Peyer's patch (tissue), 4 donors: ENCODE measurements around the gene PEDS1.

Experiments
- POLR2A ChIP-seq, 2 donors: fragments of 450-650 bp; IDR thresholded peaks; one replicate each; pipeline ENCODE4 v1.5.1; 2017; ENCODE audit warnings: antibody characterized with exemption in 2 of 2, mild to moderate bottlenecking in 2 of 2, moderate library complexity in 2 of 2
- TF ChIP-seq, protein P1 (sequence below), 6 experiments: fragments of 450-650 bp in 4 of 6; fragments of 200-600 bp in 2 of 6; sonication (generic) in 1 of 6; IDR thresholded peaks; one replicate each; pipeline ENCODE4 v1.5.1; 2017 to 2019; ENCODE audit warnings: antibody characterized with exemption in 6 of 6, mild to moderate bottlenecking in 3 of 6, moderate library complexity in 1 of 6

DNA sequence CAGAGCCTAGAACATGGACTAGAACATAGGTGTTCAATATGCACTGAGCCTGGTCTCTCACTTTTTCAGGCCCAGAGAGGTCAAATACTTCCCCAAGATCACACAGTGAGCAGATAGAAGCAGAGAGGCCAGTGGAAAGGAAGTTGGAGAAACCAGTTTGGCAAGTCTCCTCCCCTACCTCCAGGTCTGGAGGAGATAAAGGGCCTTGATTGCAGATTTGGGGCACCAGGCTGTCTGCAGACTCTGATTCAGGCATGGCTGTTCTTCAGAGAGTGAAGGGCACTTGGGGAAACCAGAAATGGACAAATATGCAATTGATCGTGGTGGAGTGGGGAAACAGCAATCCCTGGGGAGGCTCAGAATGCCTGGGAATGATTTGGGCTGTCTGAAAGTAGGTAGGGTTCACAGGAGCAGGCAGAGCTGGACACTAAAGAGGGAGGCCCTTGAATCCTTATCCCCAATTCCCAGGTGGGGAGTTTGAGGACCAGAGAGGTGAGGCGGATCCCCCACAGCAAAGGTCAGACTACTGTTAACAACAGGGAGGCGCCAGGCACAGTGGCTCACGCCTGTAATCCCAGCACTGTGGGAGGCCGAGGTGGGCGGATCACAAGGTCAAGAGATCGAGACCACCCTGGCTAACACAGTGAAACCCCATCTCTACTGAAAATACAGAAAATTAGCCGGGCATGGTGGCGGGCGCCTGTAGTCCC lies 2.3 kb downstream of the PEDS1 start:
- TF ChIP-seq, protein P1, sequence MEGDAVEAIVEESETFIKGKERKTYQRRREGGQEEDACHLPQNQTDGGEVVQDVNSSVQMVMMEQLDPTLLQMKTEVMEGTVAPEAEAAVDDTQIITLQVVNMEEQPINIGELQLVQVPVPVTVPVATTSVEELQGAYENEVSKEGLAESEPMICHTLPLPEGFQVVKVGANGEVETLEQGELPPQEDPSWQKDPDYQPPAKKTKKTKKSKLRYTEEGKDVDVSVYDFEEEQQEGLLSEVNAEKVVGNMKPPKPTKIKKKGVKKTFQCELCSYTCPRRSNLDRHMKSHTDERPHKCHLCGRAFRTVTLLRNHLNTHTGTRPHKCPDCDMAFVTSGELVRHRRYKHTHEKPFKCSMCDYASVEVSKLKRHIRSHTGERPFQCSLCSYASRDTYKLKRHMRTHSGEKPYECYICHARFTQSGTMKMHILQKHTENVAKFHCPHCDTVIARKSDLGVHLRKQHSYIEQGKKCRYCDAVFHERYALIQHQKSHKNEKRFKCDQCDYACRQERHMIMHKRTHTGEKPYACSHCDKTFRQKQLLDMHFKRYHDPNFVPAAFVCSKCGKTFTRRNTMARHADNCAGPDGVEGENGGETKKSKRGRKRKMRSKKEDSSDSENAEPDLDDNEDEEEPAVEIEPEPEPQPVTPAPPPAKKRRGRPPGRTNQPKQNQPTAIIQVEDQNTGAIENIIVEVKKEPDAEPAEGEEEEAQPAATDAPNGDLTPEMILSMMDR (IDR thresholded peaks at IDR 0.05): no peak
- TF ChIP-seq POLR2A (IDR thresholded peaks at IDR 0.05): no peak
